T-helper 2 cell treated with Interferon-gamma antibody and Interleukin-4, amounts not matched to agents 5 μg/mL and 100 μg/mL, for 36 hours (primary cell): ENCODE results near the gene ANKRD63.

Source experiments
- DNase-seq: peaks from one replicate; pipeline ENCODE4 v3.0.0; 2021; ENCODE audit warnings: low spot score
- H3K27ac Mint-ChIP-seq: one replicate; pipeline ENCODE4 v1.8.0; 2021; ENCODE audit warnings: mild to moderate bottlenecking, mixed read lengths
- H3K27me3 Mint-ChIP-seq: one replicate; pipeline ENCODE4 v1.8.0; 2021; ENCODE audit warnings: low read depth, mixed read lengths
- H3K36me3 Mint-ChIP-seq: one replicate; pipeline ENCODE4 v1.8.0; 2021; ENCODE audit warnings: low read depth, mixed read lengths
- H3K4me1 Mint-ChIP-seq: one replicate; pipeline ENCODE4 v1.8.0; 2021; ENCODE audit warnings: low read depth, mixed read lengths
- H3K4me3 Mint-ChIP-seq: one replicate; pipeline ENCODE4 v1.8.0; 2022; ENCODE audit warnings: mild to moderate bottlenecking, moderate library complexity, mixed read lengths
- H3K9me3 Mint-ChIP-seq: one replicate; pipeline ENCODE4 v1.8.0; 2021; ENCODE audit warnings: mixed read lengths

Gene ANKRD63

DNA sequence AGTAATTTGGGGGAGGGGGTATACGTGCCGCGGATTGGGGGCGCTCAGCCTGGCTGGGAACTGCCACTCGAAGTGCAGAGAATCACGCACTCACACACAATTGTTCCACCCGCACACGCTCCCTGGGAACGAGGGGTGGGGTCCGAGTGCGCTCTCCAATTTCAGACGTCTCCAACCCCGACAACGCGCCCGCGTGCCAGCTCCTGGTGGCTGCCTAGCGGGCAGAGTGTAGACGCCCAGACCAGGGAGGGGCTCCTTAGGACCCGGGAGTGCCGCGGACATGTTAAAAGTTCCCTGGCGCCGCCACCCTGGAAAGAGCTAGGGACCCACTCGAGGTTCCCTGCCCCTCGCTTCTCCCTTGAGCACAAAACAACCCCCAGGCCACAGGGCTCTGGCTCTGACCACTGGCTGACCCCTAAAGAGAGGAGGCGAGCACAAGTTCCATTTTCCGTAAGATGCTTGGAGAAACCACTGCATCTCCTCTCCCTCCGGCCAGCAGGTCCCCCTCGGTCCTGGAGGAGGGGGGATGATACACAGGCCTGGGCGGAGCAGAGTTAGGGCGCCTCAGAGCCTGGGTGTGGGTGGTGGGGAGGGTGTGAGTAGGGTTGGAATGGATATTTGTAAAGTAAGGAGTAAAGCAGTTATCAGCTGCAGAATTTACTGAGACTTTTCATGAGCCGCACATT lies 894 bp upstream of the ANKRD63 start:
- peak overlapping the region; percentile 12 for H3K4me3 Mint-ChIP-seq
- H3K36me3 Mint-ChIP-seq, result peaks cover 7% of the 10 kb centered on the region
- H3K9me3 Mint-ChIP-seq, result no peaks in the 10 kb centered on the region
- peaks cover 2% of the 10 kb centered on the region for H3K4me1 Mint-ChIP-seq
- H3K27ac Mint-ChIP-seq, result no peak overlapping the region
- peaks cover 31% of the 10 kb centered on the region for H3K27me3 Mint-ChIP-seq
- DNase-seq, result no peak

DNA sequence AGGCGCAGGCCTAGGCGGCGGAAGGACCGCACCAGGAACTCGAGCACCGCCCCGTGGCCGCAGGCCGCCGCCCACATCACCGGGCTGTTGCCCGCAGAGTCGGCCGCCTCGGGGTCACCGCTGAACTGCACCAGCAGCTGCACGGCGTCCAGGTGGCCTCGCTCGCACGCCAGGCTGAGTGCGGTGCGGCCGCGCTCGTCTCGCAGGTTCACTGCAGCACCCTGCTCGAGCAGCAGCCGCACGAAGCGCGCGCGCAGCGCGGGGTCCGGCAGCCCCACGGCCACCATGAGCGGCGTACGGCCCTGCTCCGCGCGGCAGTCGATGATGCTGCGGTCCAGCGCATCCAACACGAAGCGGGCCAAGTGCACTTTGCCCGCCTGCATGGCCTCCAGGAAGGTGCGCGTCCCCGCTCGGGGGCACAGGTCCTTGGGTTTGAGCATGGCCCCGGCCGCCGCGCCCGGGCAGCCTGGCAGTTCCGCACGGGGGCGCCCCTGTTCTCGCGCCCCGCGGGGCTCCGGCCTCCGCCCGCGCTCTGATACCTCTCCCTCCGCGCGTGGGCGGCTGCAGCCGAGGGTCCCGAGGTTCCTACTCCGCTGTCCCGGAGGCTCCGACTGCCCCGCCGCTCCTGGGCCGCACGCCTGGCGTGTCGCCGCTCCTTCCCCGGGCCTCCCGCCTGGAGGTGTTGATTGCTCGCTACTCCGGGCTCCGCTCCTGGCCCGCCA lies 556 bp downstream of the ANKRD63 start:
- Mint-ChIP-seq H3K36me3 (peaks cover 7% of the 10 kb centered on the region), H3K4me1 (peaks cover 5% of the 10 kb centered on the region), H3K27ac (no peak overlapping the region), H3K27me3 (peaks cover 45% of the 10 kb centered on the region), H3K9me3 (no peaks in the 10 kb centered on the region), H3K4me3 (peak overlapping the region; percentile 59)
- peak; percentile 50 for DNase-seq

DNA sequence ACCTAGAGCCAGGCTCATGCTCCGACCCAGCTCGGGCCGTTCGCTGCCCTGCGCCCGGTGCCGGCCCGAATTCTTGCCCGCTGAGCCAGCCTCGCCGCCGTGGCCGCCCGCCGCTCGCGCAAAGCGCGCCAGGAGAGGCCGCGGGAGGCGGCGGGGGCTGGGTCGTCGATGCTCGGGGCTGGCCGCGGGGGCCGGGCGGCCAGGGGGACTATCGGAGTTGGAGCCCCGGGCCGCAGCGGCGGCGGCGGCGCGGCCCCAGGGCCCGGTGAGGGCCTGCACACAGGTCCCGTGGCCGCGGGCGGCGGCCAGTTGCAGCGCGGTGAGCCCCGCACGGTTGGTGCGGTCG lies 1.1 kb downstream of the ANKRD63 start:
- Mint-ChIP-seq H3K36me3 (peaks cover 7% of the 10 kb centered on the region), H3K4me1 (peaks cover 5% of the 10 kb centered on the region), H3K4me3 (no peak overlapping the region), H3K27ac (no peak overlapping the region), H3K9me3 (no peaks in the 10 kb centered on the region), H3K27me3 (peaks cover 48% of the 10 kb centered on the region)
- no peak for DNase-seq

DNA sequence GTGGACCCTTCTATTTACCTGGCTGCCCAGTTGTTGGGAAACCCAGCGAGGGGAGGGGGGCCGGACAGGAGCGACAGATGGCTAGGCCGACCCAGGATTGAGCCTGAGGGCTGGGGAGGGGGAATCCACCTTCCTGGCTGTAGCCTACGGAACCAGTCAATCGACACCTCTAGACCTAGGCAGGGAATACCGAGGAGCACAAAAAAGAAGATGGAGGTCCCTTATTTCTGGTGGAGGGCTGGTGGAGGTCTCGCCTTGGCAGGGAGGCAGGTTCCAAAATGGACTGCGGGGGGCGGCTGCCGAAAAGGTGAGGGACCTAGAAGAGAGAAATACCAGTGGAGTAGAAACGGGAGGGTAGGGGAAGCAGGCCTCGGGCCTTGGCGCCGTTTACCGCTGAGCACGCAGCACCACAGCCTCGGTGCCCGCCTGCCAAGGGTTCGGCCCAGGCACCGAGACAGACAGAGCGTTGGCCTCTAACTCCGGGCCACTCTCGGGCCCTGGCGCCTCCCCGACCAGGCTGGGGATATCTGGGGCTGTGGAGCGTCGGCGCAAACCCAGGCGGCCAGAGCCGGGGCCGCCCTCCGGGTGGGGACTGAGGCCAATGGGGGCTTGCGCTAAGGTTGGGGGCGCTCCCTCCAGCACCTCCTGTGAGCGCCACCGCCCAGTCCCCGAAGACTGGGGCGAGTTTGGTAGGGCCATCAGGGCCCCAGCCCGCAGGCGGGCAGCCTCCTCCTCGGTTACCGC lies 1.6 kb downstream of the ANKRD63 start:
- H3K9me3 Mint-ChIP-seq, result no peaks in the 10 kb centered on the region
- no peak overlapping the region for H3K27ac Mint-ChIP-seq
- H3K36me3 Mint-ChIP-seq, result peaks cover 7% of the 10 kb centered on the region
- peaks cover 51% of the 10 kb centered on the region for H3K27me3 Mint-ChIP-seq
- peak overlapping the region; percentile 57 for H3K4me3 Mint-ChIP-seq
- H3K4me1 Mint-ChIP-seq, result peaks cover 5% of the 10 kb centered on the region
- no peak for DNase-seq

DNA sequence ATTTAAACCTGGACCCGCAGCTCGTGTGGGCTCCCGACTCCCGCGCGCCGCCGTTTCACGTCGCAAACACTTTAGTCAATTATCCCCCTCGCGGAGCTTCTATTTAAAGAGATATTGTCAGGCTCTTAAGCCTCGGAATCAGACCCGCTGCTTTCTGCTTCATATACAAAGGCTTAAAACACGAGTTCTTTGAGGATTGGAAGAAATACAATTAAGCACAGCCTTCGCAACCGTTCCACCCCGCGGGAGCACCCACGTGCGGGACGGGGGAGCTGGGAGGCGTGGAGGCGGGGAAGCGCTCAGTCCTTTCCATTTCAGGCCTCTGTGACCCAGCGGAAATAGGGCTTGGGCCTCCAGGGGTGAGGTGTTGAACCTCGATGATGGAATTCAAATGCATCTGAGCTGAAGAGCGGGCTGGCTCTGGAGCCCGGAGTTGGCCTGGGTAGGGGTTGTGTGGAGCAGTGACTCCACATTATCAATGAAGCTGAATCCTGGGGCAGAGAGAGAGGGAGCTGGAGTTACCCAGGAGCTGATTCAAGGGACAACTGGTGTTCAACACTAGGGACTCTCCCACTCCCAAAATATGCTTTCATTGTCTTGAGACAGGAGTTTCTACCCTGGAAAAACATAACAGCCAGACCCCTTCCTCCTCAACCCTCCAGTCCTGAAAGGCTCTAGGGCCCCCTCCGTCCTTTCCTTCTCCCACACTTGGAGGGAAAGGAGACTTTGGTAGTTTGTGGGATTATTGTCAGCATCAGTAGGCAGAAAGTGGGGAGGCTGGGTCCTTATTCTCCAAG lies 2.4 kb downstream of the ANKRD63 start:
- H3K27me3 Mint-ChIP-seq, result peaks cover 52% of the 10 kb centered on the region
- H3K4me3 Mint-ChIP-seq, result peak overlapping the region; percentile 57
- peaks cover 7% of the 10 kb centered on the region for H3K4me1 Mint-ChIP-seq
- no peaks in the 10 kb centered on the region for H3K9me3 Mint-ChIP-seq
- H3K36me3 Mint-ChIP-seq, result peaks cover 7% of the 10 kb centered on the region
- DNase-seq, result no peak
- no peak overlapping the region for H3K27ac Mint-ChIP-seq

DNA sequence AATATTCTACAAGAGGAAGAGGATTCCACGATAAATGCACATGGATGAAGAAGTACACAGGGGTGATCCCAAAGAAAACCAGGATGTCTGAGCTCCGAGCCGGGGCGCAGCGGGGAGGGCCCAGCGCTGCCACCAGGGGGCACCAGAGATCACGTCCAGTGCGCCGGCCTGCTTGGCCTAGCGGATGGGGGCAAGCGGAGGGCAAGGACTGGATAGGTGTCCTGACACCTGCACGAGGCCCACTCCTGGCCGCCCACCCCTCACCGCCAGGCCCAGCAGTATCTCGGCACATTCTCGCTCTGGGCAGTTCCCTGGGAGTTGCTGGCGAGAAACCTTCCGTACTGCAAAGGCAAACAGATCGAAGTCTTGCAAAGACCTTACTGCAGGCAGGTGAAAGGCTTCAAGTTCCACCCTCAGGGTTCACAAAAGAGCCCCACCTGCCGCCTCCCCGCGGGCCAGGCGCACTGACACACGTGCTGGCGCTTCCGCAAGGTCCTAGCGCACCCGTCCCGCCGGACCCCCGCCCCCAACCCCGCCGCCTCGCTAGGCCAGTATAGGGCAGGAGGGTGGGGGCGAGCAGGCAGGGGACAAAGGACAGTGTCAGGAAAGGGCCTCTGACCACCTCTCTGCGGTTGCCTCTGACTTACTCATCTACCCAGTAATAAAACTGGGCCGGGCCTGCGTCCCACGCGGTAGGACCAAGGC lies 3.3 kb downstream of the ANKRD63 start:
- Mint-ChIP-seq H3K4me1 (peaks cover 8% of the 10 kb centered on the region), H3K27me3 (peaks cover 52% of the 10 kb centered on the region), H3K27ac (no peak overlapping the region), H3K36me3 (peaks cover 7% of the 10 kb centered on the region), H3K9me3 (no peaks in the 10 kb centered on the region), H3K4me3 (no peak overlapping the region)
- DNase-seq, result peak; percentile 56

DNA sequence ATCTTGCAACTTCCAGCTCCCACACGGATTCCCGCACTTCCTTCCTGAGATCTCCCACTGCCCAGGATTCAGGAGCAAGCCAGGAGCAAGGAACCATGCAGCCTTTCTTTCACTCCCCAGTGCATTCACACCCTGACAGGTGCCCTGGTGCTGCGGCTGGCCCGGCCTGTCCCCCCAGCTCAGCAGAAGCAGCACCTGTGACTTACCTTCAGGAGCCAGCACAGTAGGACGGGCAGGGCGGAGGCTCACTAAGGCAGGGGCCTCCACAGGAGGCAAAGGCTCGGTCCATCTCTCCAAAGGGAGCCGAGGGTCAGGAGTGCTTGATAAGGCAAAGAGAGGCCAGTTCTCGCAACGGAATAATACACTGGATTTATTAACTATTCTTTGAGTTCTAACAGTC lies 4.8 kb downstream of the ANKRD63 start:
- Mint-ChIP-seq H3K27me3 (peaks cover 40% of the 10 kb centered on the region), H3K4me3 (no peak overlapping the region)

DNA sequence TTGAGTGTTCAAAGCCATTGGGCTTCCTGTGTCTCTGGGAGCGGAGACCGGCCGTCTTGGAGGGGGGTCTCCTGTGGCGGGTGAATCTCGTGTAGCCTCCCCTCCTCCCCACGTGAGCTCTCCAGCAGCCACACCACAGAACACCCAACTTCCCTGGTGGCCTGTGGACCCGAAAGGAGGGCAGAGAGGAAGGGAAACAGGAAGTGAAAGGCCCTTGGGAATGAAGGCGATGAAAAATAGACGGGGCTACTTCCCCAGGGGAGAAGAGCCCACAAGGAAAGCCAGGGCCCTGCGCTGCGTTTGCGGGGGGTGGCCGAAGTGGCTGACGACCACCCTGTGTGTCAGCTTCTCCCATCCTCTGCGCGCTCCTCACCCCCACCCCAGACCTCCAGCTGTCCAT lies 5.4 kb downstream of the ANKRD63 start:
- peaks cover 8% of the 10 kb centered on the region for H3K4me1 Mint-ChIP-seq
- no peak for DNase-seq
- no peaks in the 10 kb centered on the region for H3K36me3 Mint-ChIP-seq
- no peaks in the 10 kb centered on the region for H3K9me3 Mint-ChIP-seq
- H3K27ac Mint-ChIP-seq, result no peak overlapping the region
- no peak overlapping the region for H3K4me3 Mint-ChIP-seq
- H3K27me3 Mint-ChIP-seq, result peaks cover 40% of the 10 kb centered on the region

More for the DNA sequence above, 4.8 kb downstream of the ANKRD63 start:
- DNase-seq, result no peak
- Mint-ChIP-seq H3K36me3 (no peaks in the 10 kb centered on the region), H3K9me3 (no peaks in the 10 kb centered on the region), H3K27ac (no peak overlapping the region), H3K4me1 (peaks cover 8% of the 10 kb centered on the region)

DNA sequence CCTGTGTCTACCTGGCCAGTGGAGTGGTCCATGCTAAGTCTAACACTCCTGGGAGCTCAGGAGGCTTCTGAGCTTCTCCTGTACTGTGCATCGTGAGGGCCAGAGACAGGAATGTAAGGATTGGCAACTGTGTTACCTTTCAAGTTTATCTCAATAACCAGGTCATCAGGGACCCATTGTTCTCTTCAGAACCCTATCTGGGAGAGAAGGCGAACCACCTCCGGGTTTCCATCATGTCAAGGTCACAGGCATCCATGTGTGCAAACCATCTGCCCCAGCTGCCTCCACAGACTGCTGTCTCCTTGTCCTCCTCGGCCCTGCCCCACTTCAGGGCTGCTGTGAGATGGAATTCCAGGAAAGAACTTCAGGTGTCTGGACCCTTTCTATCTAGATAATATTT lies 5.9 kb downstream of the ANKRD63 start:
- Mint-ChIP-seq H3K4me1 (peaks cover 8% of the 10 kb centered on the region), H3K4me3 (no peak overlapping the region), H3K27me3 (peaks cover 40% of the 10 kb centered on the region), H3K9me3 (no peaks in the 10 kb centered on the region), H3K27ac (no peak overlapping the region), H3K36me3 (no peaks in the 10 kb centered on the region)
- DNase-seq, result no peak

DNA sequence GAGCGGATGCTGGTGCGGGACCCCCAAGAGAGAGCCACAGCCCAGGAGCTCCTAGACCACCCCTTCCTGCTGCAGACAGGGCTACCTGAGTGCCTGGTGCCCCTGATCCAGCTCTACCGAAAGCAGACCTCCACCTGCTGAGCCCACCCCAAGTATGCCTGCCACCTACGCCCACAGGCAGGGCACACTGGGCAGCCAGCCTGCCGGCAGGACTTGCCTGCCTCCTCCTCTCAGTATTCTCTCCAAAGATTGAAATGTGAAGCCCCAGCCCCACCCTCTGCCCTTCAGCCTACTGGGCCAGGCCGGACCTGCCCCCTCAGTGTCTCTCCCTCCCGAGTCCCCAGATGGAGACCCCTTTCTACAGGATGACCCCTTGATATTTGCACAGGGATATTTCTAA lies 6.9 kb downstream of the ANKRD63 start:
- no peak overlapping the region for H3K27ac Mint-ChIP-seq
- DNase-seq, result no peak
- peaks cover 8% of the 10 kb centered on the region for H3K4me1 Mint-ChIP-seq
- no peaks in the 10 kb centered on the region for H3K9me3 Mint-ChIP-seq
- H3K36me3 Mint-ChIP-seq, result no peaks in the 10 kb centered on the region
- H3K27me3 Mint-ChIP-seq, result peaks cover 36% of the 10 kb centered on the region
- H3K4me3 Mint-ChIP-seq, result no peak overlapping the region

DNA sequence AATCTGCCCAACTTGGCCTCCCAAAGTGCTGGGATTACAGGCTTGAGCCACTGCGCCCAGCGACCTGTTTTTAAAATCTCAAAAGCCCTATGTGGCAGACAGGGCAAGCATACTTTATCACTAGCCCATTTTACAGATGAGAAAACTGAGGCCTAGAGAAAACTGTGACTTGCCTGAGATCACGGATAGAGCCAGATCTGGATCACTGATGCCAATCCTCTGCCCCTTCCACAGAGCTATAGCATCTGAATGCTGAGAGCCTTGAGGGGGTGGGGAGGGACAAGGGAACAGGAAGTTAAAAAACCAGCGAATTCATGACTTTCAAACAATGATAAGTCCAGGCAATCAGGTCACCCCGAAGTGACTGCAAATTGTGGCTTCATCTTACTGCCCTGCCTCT lies 7.3 kb downstream of the ANKRD63 start:
- Mint-ChIP-seq H3K36me3 (no peaks in the 10 kb centered on the region), H3K9me3 (no peaks in the 10 kb centered on the region), H3K4me1 (peaks cover 8% of the 10 kb centered on the region), H3K27ac (no peak overlapping the region), H3K4me3 (no peak overlapping the region), H3K27me3 (peaks cover 32% of the 10 kb centered on the region)
- no peak for DNase-seq

DNA sequence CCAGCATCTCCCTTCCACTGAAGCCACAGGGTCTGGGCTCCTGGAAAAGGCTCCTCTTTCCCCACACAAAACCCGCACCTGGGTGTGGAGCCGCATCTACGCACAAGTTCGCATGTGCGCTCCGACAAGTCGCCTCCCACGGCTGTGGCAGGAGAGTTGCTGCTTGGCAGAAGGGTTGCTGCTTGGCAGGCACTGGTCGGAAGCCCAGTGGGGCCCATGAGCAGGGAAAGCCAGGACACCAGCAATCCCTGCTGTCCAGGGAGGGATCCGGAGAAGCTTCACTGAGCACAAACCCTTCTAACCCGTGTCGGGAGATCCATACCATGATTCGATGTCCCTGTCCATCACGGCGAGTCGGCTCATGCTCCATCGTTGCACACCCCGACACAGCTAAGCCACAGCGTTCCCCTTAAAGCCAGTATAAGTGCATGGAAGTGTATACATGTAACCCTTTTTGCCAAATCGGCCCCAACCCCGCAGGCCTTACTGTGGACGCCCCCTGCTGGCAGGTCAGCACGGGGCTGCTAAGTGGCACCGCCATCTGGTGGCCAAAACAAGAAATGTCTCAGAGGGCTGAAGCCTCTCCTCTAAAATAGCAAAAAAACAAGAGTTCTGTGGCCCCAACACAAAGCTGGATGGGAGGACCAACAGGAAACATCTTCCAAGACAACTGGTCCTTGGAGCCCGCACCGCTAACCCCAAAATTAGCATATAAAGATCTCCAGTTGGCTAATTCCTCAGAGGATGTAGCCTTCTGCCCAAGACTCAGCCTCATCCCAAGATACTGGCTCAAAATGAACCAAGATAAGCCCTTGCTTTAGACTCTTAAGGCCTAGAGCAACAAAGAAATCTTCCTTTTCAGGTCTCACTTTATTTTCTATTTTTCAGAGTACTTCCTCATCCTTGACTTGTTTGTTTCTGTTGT lies 8.3 kb downstream of the ANKRD63 start:
- Mint-ChIP-seq H3K36me3 (no peaks in the 10 kb centered on the region), H3K9me3 (no peaks in the 10 kb centered on the region), H3K27ac (no peak overlapping the region), H3K4me1 (peaks cover 8% of the 10 kb centered on the region), H3K27me3 (peaks cover 28% of the 10 kb centered on the region), H3K4me3 (no peak overlapping the region)
- DNase-seq, result peak; percentile 82
